PC-9 (cell line): ENCODE results near the gene NELL1. TPM values are rescaled to one million over a fixed set of nuclear protein-coding genes. Genes with fewer than 3 reads are reported as not detected.

Source experiments
- BruUV-seq: library from RNA; stranded (reverse); fragments of 400-500 nt; replicated peaks from 2 replicates; lab custom pipeline; 2021; lab: Mats Ljungman, UMichigan
- CTCF ChIA-PET: fragments of 300-600 bp; sonication (Branson Sonifier 250); formaldehyde crosslinking; loops from one replicate; lab custom pipeline; 2022; ENCODE audit warnings: antibody characterized with exemption; lab: Charles Lee
- POLR2A ChIA-PET: fragments of 300-600 bp; sonication (Branson Sonifier 250); formaldehyde crosslinking; loops from one replicate; lab custom pipeline; 2022; ENCODE audit warnings: antibody characterized with exemption; ENCODE audit not compliant: unreplicated experiment; lab: Charles Lee
- DNase-seq, 2 experiments: peaks; one replicate each; pipeline versions ENCODE4 v3.0.0 to v3.0.0-alpha.2; 2015 to 2022; ENCODE audit warnings: mixed read lengths in 1 of 2
- H2AFZ ChIP-seq: fragments of 200-600 bp; sonication (generic); 2 replicates; pipeline ENCODE4 v1.8.1; 2017; ENCODE audit warnings: antibody characterized with exemption
- H3F3A ChIP-seq: fragments of 200-600 bp; sonication (generic); 2 replicates; pipeline ENCODE4 v1.8.1; 2017; ENCODE audit warnings: antibody characterized with exemption, mild to moderate bottlenecking, low read depth; ENCODE audit not compliant: insufficient read depth
- H3K27ac ChIP-seq: fragments of 200-600 bp; sonication (generic); 2 replicates; pipeline ENCODE4 v1.6.1; 2016; ENCODE audit warnings: mixed run types
- H3K27me3 ChIP-seq: fragments of 200-600 bp; sonication (generic); 2 replicates; pipeline ENCODE4 v1.6.1; 2016; ENCODE audit warnings: low read depth, mixed run types; ENCODE audit not compliant: insufficient read depth
- H3K36me3 ChIP-seq: fragments of 200-600 bp; sonication (generic); 2 replicates; pipeline ENCODE4 v1.6.1; 2016; ENCODE audit warnings: low read depth, mixed run types
- H3K4me1 ChIP-seq: fragments of 200-600 bp; sonication (generic); replicated peaks from 2 replicates; pipeline ENCODE4 v1.6.1; 2016; ENCODE audit warnings: mixed run types; ENCODE audit not compliant: insufficient read depth
- H3K4me2 ChIP-seq: fragments of 200-600 bp; sonication (generic); 2 replicates; pipeline ENCODE4 v1.6.1; 2017; ENCODE audit warnings: mixed run types
- H3K4me3 ChIP-seq: fragments of 200-600 bp; sonication (generic); 2 replicates; pipeline ENCODE4 v1.6.1; 2016; ENCODE audit warnings: mixed run types
- H3K79me2 ChIP-seq: fragments of 200-600 bp; sonication (generic); 2 replicates; pipeline ENCODE4 v1.6.1; 2017; ENCODE audit warnings: low read depth, mixed run types
- H3K9me2 ChIP-seq: fragments of 200-600 bp; sonication (generic); 2 replicates; pipeline ENCODE4 v1.8.1; 2017; ENCODE audit warnings: mild to moderate bottlenecking; ENCODE audit not compliant: insufficient read depth
- H3K9me3 ChIP-seq: fragments of 200-600 bp; sonication (generic); 2 replicates; pipeline ENCODE4 v1.8.1; 2016; ENCODE audit warnings: low read depth; ENCODE audit not compliant: insufficient read depth
- H4K20me1 ChIP-seq: fragments of 200-600 bp; sonication (generic); 2 replicates; pipeline ENCODE4 v1.8.1; 2017; ENCODE audit not compliant: insufficient read depth
- EZH2 ChIP-seq: fragments of 200-600 bp; sonication (generic); IDR thresholded peaks from 2 replicates; pipeline ENCODE4 v1.8.0; 2017; ENCODE audit warnings: antibody characterized with exemption, low read depth
- intact Hi-C: fragments of 100-400 bp; cut with micrococcal nuclease; formaldehyde crosslinking; loops from one replicate; pipeline ENCODE4 v1.10.0; 2022; ENCODE audit not compliant: unreplicated experiment
- total RNA-seq: library from RNA; stranded (reverse); gene quantifications from 2 replicates; pipeline ENCODE4 v1.2.3, GENCODE V29; 2021
- TF ChIP-seq, protein P1 (sequence below): fragments of 200-600 bp; sonication (generic); conservative IDR thresholded peaks from 2 replicates; pipeline ENCODE4 v1.6.1; 2017; ENCODE audit warnings: mixed run types, antibody characterized with exemption, mild to moderate bottlenecking, moderate library complexity

Gene NELL1
- total RNA-seq, 1 experiment from 2014 or later, result not detected

DNA sequence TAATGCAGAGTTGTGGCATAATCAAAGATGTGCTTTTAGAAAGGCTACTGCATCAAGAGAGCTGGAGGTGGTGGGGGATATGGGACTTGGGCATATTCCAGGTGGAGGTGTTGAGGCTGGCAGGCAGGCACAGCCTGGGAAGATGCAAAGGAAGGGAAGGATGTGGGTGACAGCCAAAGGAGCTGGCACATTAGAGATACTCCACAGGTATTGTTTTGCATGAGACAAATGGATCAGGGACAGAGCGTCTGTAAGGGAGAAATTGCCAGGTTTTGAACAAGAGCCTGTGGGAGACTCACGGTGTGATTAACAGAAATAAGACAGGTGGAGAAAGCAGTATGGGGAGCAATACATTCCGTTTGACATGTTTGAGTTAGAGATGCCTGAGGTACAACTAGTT lies 263.7 kb downstream of the NELL1 start:
- no TSS peak for BruUV-seq

DNA sequence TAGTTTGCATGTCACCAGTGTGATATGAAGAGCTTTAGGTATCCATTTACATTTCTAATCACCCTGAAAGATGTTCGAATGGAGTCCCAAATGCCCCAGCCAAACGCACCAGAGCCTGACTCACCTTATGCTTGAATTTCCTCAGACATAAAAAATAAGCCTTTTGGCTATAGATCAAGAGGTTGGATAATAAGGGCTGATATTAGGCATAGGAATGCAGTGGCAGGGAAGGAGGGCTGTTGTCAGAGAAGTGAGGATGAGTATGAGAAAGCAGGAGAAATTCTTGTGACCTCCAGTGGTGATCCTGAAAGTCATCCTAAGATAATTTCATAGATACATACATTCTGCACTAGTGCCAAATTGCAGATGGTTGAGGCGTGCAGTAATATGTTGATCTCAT lies 264.6 kb downstream of the NELL1 start:
- no peaks in the 10 kb centered on the region for H4K20me1 ChIP-seq
- no peaks in the 10 kb centered on the region for H3K36me3 ChIP-seq
- no peak overlapping the region for H3K27ac ChIP-seq
- BruUV-seq, result no TSS peak
- no peaks in the 10 kb centered on the region for H3K79me2 ChIP-seq
- no peak overlapping the region for H3K4me2 ChIP-seq
- POLR2A ChIA-PET, result no interaction called here
- no peak overlapping the region for H3K4me3 ChIP-seq
- CTCF ChIA-PET, result no interaction called here
- intact Hi-C loops, result no loop called here
- no peaks in the 10 kb centered on the region for H3K4me1 ChIP-seq
- no peaks in the 10 kb centered on the region for H3K27me3 ChIP-seq
- no peaks in the 10 kb centered on the region for H3F3A ChIP-seq
- no peaks in the 10 kb centered on the region for H3K9me3 ChIP-seq
- H2AFZ ChIP-seq, result no peak overlapping the region
- DNase-seq, result no peak
- TF ChIP-seq, protein P1, sequence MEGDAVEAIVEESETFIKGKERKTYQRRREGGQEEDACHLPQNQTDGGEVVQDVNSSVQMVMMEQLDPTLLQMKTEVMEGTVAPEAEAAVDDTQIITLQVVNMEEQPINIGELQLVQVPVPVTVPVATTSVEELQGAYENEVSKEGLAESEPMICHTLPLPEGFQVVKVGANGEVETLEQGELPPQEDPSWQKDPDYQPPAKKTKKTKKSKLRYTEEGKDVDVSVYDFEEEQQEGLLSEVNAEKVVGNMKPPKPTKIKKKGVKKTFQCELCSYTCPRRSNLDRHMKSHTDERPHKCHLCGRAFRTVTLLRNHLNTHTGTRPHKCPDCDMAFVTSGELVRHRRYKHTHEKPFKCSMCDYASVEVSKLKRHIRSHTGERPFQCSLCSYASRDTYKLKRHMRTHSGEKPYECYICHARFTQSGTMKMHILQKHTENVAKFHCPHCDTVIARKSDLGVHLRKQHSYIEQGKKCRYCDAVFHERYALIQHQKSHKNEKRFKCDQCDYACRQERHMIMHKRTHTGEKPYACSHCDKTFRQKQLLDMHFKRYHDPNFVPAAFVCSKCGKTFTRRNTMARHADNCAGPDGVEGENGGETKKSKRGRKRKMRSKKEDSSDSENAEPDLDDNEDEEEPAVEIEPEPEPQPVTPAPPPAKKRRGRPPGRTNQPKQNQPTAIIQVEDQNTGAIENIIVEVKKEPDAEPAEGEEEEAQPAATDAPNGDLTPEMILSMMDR, result no peak
- TF ChIP-seq EZH2, result no peak
- no peaks in the 10 kb centered on the region for H3K9me2 ChIP-seq

More for the DNA sequence above, 263.7 kb downstream of the NELL1 start:
- DNase-seq, result no peak
- H3K4me2 ChIP-seq, result no peak overlapping the region
- H3K9me3 ChIP-seq, result no peaks in the 10 kb centered on the region
- no peaks in the 10 kb centered on the region; the same call in 1 of the 2 replicates for H3K27me3 ChIP-seq
- intact Hi-C loops, result no loop called here
- ChIA-PET CTCF (no interaction called here), POLR2A (no interaction called here)
- H2AFZ ChIP-seq, result no peak overlapping the region
- no peaks in the 10 kb centered on the region for H4K20me1 ChIP-seq
- no peaks in the 10 kb centered on the region for H3F3A ChIP-seq
- H3K79me2 ChIP-seq, result no peaks in the 10 kb centered on the region
- TF ChIP-seq EZH2, result no peak
- TF ChIP-seq, protein P1, result no peak
- H3K9me2 ChIP-seq, result no peaks in the 10 kb centered on the region
- no peak overlapping the region for H3K4me3 ChIP-seq
- H3K4me1 ChIP-seq, result no peaks in the 10 kb centered on the region
- no peak overlapping the region for H3K27ac ChIP-seq
- H3K36me3 ChIP-seq, result no peaks in the 10 kb centered on the region

DNA sequence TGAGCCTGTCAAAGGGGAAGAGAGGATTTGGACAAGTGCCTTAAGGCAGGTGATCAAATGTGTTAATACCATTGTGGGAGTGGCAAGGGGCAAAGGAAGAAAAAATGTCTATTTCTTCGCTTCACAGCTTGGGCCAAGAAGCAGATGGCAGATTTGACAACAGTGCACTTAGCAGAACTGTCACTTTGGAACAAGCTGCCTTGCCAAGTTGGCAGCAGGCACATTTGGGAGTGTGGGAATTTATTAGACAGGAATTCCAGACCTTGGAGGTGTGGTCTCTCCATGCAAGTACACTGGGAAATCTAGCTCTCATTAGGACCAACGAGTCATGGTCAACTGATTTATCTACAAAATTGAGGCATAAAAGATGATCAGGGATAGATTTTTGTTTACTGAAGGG lies 265.1 kb downstream of the NELL1 start:
- Histone ChIP-seq H3K9me2 (no peaks in the 10 kb centered on the region), H3K79me2 (no peaks in the 10 kb centered on the region), H3F3A (no peaks in the 10 kb centered on the region), H3K27ac (no peak overlapping the region), H3K4me1 (no peaks in the 10 kb centered on the region), H3K4me3 (no peak overlapping the region), H3K9me3 (no peaks in the 10 kb centered on the region), H2AFZ (no peak overlapping the region), H3K27me3 (no peaks in the 10 kb centered on the region), H3K4me2 (no peak overlapping the region), H4K20me1 (no peaks in the 10 kb centered on the region), H3K36me3 (no peaks in the 10 kb centered on the region)
- ChIA-PET POLR2A (no interaction called here), CTCF (no interaction called here)
- TF ChIP-seq, protein P1, result no peak
- TF ChIP-seq EZH2, result no peak
- intact Hi-C loops, result no loop called here
- no TSS peak for BruUV-seq
- no peak for DNase-seq
